IMR-90 (cell line): ENCODE data around the gene GATA1. TPM values are rescaled to one million over a fixed set of nuclear protein-coding genes. Genes with fewer than 3 reads are reported as not detected.

ENCODE experiments used
- ATAC-seq: fragments of 200-7000 bp; cut with Tn5 transposase; 2 replicates; pipeline ENCODE4 v1.9.1; 2020; ENCODE audit warnings: low read depth, mild to moderate bottlenecking, moderate library complexity
- BruUV-seq: library from RNA; stranded (reverse); fragments of 400-500 nt; replicated peaks from 2 replicates; lab custom pipeline; 2021; lab: Mats Ljungman, UMichigan
- CTCF ChIA-PET: fragments of 300-600 bp; formaldehyde crosslinking; extraction: SDS; loops from one replicate; lab custom pipeline; 2021; ENCODE audit warnings: antibody characterized with exemption; lab: Yijun Ruan, JAX
- POLR2A ChIA-PET: fragments of 300-600 bp; sonication (Branson Sonifier 250); formaldehyde crosslinking; loops from one replicate; lab custom pipeline; 2022; ENCODE audit warnings: antibody characterized with exemption; ENCODE audit not compliant: unreplicated experiment; lab: Charles Lee
- DNase-seq: peaks from one replicate; pipeline ENCODE4 v3.0.0; 2013
- H2AFZ ChIP-seq: replicated peaks from 2 replicates; pipeline ENCODE3; 2013; ENCODE audit warnings: low read length, mild to moderate bottlenecking; ENCODE audit not compliant: poor library complexity
- H2AK5ac ChIP-seq: 2 replicates; pipeline ENCODE4 v1.6.1; 2013; ENCODE audit warnings: low read depth, low read length, inconsistent platforms
- H2AK9ac ChIP-seq: replicated peaks from 2 replicates; pipeline ENCODE3; 2013; ENCODE audit warnings: mild to moderate bottlenecking, low read depth, low read length, moderate library complexity; ENCODE audit not compliant: poor library complexity
- H2BK120ac ChIP-seq: 2 replicates; pipeline ENCODE4 v1.6.1; 2013; ENCODE audit warnings: low read depth, low read length, inconsistent platforms
- H2BK15ac ChIP-seq: 3 replicates; pipeline ENCODE4 v1.6.1; 2013; ENCODE audit warnings: low read depth, low read length, inconsistent platforms
- H2BK20ac ChIP-seq: 2 replicates; pipeline ENCODE4 v1.6.1; 2013; ENCODE audit warnings: low read depth, mild to moderate bottlenecking, inconsistent platforms, low read length, moderate library complexity
- H2BK5ac ChIP-seq: 2 replicates; pipeline ENCODE4 v1.6.1; 2013; ENCODE audit warnings: mild to moderate bottlenecking, low read depth, low read length, inconsistent platforms; ENCODE audit not compliant: poor library complexity, severe bottlenecking
- H3K14ac ChIP-seq: replicated peaks from 2 replicates; pipeline ENCODE4 v1.6.1; 2013; ENCODE audit warnings: low read depth, low read length, inconsistent platforms
- H3K18ac ChIP-seq: 2 replicates; pipeline ENCODE4 v1.6.1; 2013; ENCODE audit warnings: low read depth, low read length, control low read depth
- H3K23ac ChIP-seq: 2 replicates; pipeline ENCODE4 v1.6.1; 2013; ENCODE audit warnings: low read depth, low read length, inconsistent platforms
- H3K27ac ChIP-seq: 2 replicates; pipeline ENCODE4 v1.5.1; 2013; ENCODE audit warnings: mild to moderate bottlenecking, control low read depth, low read length; ENCODE audit not compliant: insufficient read depth
- H3K27me3 ChIP-seq: 2 replicates; pipeline ENCODE4 v1.6.1; 2013; ENCODE audit warnings: low read length; ENCODE audit not compliant: control insufficient read depth, insufficient read depth
- H3K36me3 ChIP-seq: 2 replicates; pipeline ENCODE4 v1.6.1; 2013; ENCODE audit warnings: low read length, mixed read lengths; ENCODE audit not compliant: control insufficient read depth, insufficient read depth
- H3K4ac ChIP-seq: 2 replicates; pipeline ENCODE4 v1.6.1; 2013; ENCODE audit warnings: low read depth, low read length, inconsistent platforms
- H3K4me1 ChIP-seq: 2 replicates; pipeline ENCODE4 v1.6.1; 2013; ENCODE audit warnings: low read length, mixed read lengths; ENCODE audit not compliant: control insufficient read depth, insufficient read depth
- H3K4me2 ChIP-seq: 2 replicates; pipeline ENCODE4 v1.6.1; 2013; ENCODE audit warnings: low read depth, mild to moderate bottlenecking, control low read depth, low read length, moderate library complexity
- H3K4me3 ChIP-seq: 2 replicates; pipeline ENCODE4 v1.5.1; 2013; ENCODE audit warnings: low read depth, mild to moderate bottlenecking, control low read depth, low read length, moderate library complexity; ENCODE audit not compliant: insufficient read depth
- H3K56ac ChIP-seq: 2 replicates; pipeline ENCODE4 v1.6.1; 2013; ENCODE audit warnings: low read length, inconsistent platforms; ENCODE audit not compliant: insufficient read depth; ENCODE audit errors: extremely low read depth
- H3K79me1 ChIP-seq, 2 experiments: 2 replicates each; pipeline ENCODE4 v1.6.1; 2013; ENCODE audit warnings: low read length in 2 of 2, inconsistent platforms in 1 of 2, low read depth in 1 of 2
- H3K9ac ChIP-seq: 2 replicates; pipeline ENCODE4 v1.6.1; 2013; ENCODE audit warnings: low read depth, low read length, control low read depth
- H3K9me1 ChIP-seq: 2 replicates; pipeline ENCODE4 v1.6.1; 2013; ENCODE audit warnings: low read length, inconsistent platforms; ENCODE audit not compliant: insufficient read depth
- H3K9me3 ChIP-seq: 2 replicates; pipeline ENCODE4 v1.6.1; 2013; ENCODE audit warnings: low read length; ENCODE audit not compliant: control insufficient read depth, insufficient read depth
- H4K20me1 ChIP-seq: 2 replicates; pipeline ENCODE4 v1.6.1; 2013; ENCODE audit warnings: low read length, inconsistent platforms; ENCODE audit not compliant: insufficient read depth
- H4K5ac ChIP-seq: 2 replicates; pipeline ENCODE4 v1.6.1; 2013; ENCODE audit warnings: mild to moderate bottlenecking, low read depth, low read length, control low read depth
- H4K8ac ChIP-seq, 2 experiments: 2 replicates each; pipeline ENCODE4 v1.6.1; 2013; ENCODE audit warnings: low read depth in 2 of 2, low read length in 2 of 2, control low read depth in 1 of 2, inconsistent platforms in 1 of 2
- H4K91ac ChIP-seq: 2 replicates; pipeline ENCODE4 v1.6.1; 2013; ENCODE audit warnings: low read depth, low read length, inconsistent platforms; ENCODE audit not compliant: insufficient read depth
- BHLHE40 ChIP-seq: fragments of 150-350 bp; IDR thresholded peaks from 2 replicates; pipeline ENCODE4 v1.6.1; 2016; ENCODE audit warnings: mild to moderate bottlenecking, low read depth, low read length
- CEBPB ChIP-seq: IDR thresholded peaks from 2 replicates; pipeline ENCODE4 v1.6.1; 2012; ENCODE audit warnings: low read depth, low read length, improper control_type of control experiment
- CTCF ChIP-seq: conservative IDR thresholded peaks from 2 replicates; pipeline ENCODE4 v1.5.1; 2012; ENCODE audit warnings: mild to moderate bottlenecking, low read depth, low read length, improper control_type of control experiment
- FOS ChIP-seq: fragments of 150-350 bp; IDR thresholded peaks from 2 replicates; pipeline ENCODE4 v1.6.1; 2016; ENCODE audit warnings: low read depth, low read length
- MAFK ChIP-seq: IDR thresholded peaks from 2 replicates; pipeline ENCODE4 v1.6.1; 2012; ENCODE audit warnings: low read depth, low read length, improper control_type of control experiment
- WGBS, 2 experiments: methylation state at CpG; one replicate each; pipeline versions ENCODE4 v1.1.5 to v1.1.7; 2013; ENCODE audit warnings: missing lambda C conversion rate in 2 of 2; ENCODE audit not compliant: insufficient read length in 1 of 2; ENCODE audit errors: extremely low coverage in 2 of 2; 5-methylcytosine and 5-hydroxymethylcytosine counted together
- dilution Hi-C: fragments of 300-500 bp; cut with HindIII; formaldehyde crosslinking; loops from one replicate; pipeline ENCODE4 v1.14.3; 2018; ENCODE audit warnings: low sequenced_read_pairs; ENCODE audit not compliant: unreplicated experiment
- in situ Hi-C: fragments of 300-500 bp; cut with MboI; formaldehyde crosslinking; loops from 3 replicates; pipeline ENCODE4 v1.14.3; 2019; ENCODE audit warnings: low sequenced_read_pairs, inconsistent platforms, mixed read lengths
- intact Hi-C: fragments of 100-400 bp; cut with micrococcal nuclease; formaldehyde crosslinking; loops from 2 replicates; pipeline ENCODE4 v1.10.0; 2022
- polyA plus RNA-seq, 3 experiments: library from polyadenylated mRNA; depleted of rRNA; stranded (reverse); fragments of >200 nt; gene quantifications; 2 replicates each; pipeline ENCODE4 v1.2.3, GENCODE V29; 2012; ENCODE audit warnings: low replicate concordance in 1 of 3
- total RNA-seq: library from RNA; depleted of rRNA; stranded (reverse); fragments of >200 nt; gene quantifications from 2 replicates; pipeline ENCODE4 v1.2.3, GENCODE V29; 2012

GATA1 gene
- total and polyA plus RNA-seq, 2 of the 4 experiments (the other 2 are of a cell fraction), result not detected

- H2AFZ ChIP-seq, result no peak overlapping the region
- no peak overlapping the region for H3K18ac ChIP-seq
- no peak overlapping the region for H3K27ac ChIP-seq
- no peak overlapping the region for H3K4me2 ChIP-seq
- no peak for TF ChIP-seq BHLHE40
- TF ChIP-seq MAFK, result no peak
- TF ChIP-seq FOS, result no peak
- no peak for TF ChIP-seq CTCF
- TF ChIP-seq CEBPB, result no peak
- no peak overlapping the region for H4K5ac ChIP-seq
- no CpG with 5 or more reads among the region's 2 CpGs for WGBS, 2 experiments
- in situ Hi-C loops, result no loop called here
- H3K9ac ChIP-seq, result no peak overlapping the region
- H2BK120ac ChIP-seq, result no peak overlapping the region
- peaks cover 20% of the 10 kb centered on the region for H3K27me3 ChIP-seq
- no peak for ATAC-seq
- intact Hi-C loops, result no loop called here
- CTCF ChIA-PET, result no interaction called here
- POLR2A ChIA-PET, result no interaction called here
- no peaks in the 10 kb centered on the region; the same call in 1 of the 2 replicates for H4K20me1 ChIP-seq
- H2AK9ac ChIP-seq, result no peak overlapping the region
- H3K56ac ChIP-seq, result no peak overlapping the region
- H3K79me1 ChIP-seq, result no peaks in the 10 kb centered on the region
- H3K36me3 ChIP-seq, result no peaks in the 10 kb centered on the region
- H4K91ac ChIP-seq, result no peak overlapping the region
- H2BK20ac ChIP-seq, result no peak overlapping the region
- dilution Hi-C loops, result no loop called here
- no peaks in the 10 kb centered on the region for H3K4me1 ChIP-seq
- no TSS peak for BruUV-seq
- no peak overlapping the region for H2AK5ac ChIP-seq
- H2BK5ac ChIP-seq, result no peak overlapping the region
- H3K23ac ChIP-seq, result no peak overlapping the region
- no peak for DNase-seq
- H3K9me1 ChIP-seq, result no peaks in the 10 kb centered on the region
- H3K9me3 ChIP-seq, result no peaks in the 10 kb centered on the region
- H3K4ac ChIP-seq, result no peak overlapping the region
- H2BK15ac ChIP-seq, result no peak overlapping the region
- no peak overlapping the region for H4K8ac ChIP-seq
- no peak overlapping the region for H3K4me3 ChIP-seq
- H3K14ac ChIP-seq, result no peak overlapping the region
These were observed 4.2 kb upstream of the GATA1 start for GRCh38 chrX:48782216-48782615.
